Lung (tissue), 12 donors: Measurements from ENCODE around the gene CNGB1. TPM values are rescaled to one million over a fixed set of nuclear protein-coding genes. Genes with fewer than 3 reads are reported as not detected.
"Not testable (repeated sequence)": the region's sequence is repeated elsewhere in the genome, so short reads cannot be mapped to it uniquely, and the experiment has no call there.

Experiments used
- ATAC-seq: fragments of 200-7000 bp; cut with Tn5 transposase; one replicate; pipeline ENCODE4 v1.9.1; 2020; ENCODE audit warnings: moderate number of reproducible peaks; ENCODE audit not compliant: insufficient read depth, low FRiP score
- DNase-seq, 3 donors: peaks; one replicate each; pipeline ENCODE4 v3.0.0-alpha.2; 2013 to 2017
- H3K27ac ChIP-seq, 2 donors: one replicate each; pipeline ENCODE4 v1.5.1; 2013; ENCODE audit warnings: mild to moderate bottlenecking in 2 of 2, moderate library complexity in 2 of 2, control low read depth in 1 of 2, inconsistent platforms in 1 of 2, low read depth in 1 of 2, low read length in 1 of 2
- H3K27me3 ChIP-seq, 3 donors: one replicate each; pipeline ENCODE4 v1.5.1; 2013; ENCODE audit warnings: low read length in 2 of 3; ENCODE audit not compliant: control insufficient read depth in 3 of 3, insufficient read depth in 3 of 3
- H3K36me3 ChIP-seq, 4 donors: one replicate each; pipeline ENCODE4 v1.5.1; 2013; ENCODE audit warnings: low read length in 4 of 4, mild to moderate bottlenecking in 1 of 4, moderate library complexity in 1 of 4; ENCODE audit not compliant: control insufficient read depth in 4 of 4, insufficient read depth in 4 of 4
- H3K4me1 ChIP-seq, 5 donors: one replicate each; pipeline ENCODE4 v1.5.1; 2013; ENCODE audit warnings: low read length in 5 of 5, mild to moderate bottlenecking in 2 of 5, moderate library complexity in 1 of 5; ENCODE audit not compliant: control insufficient read depth in 5 of 5, insufficient read depth in 5 of 5
- H3K4me3 ChIP-seq: one replicate; pipeline ENCODE4 v1.5.1; 2013; ENCODE audit warnings: mild to moderate bottlenecking, control low read depth, moderate library complexity
- H3K9ac ChIP-seq, 2 donors: one replicate each; pipeline ENCODE4 v1.5.1; 2013; ENCODE audit warnings: low read length in 2 of 2, control low read depth in 1 of 2; ENCODE audit not compliant: insufficient read depth in 1 of 2
- H3K9me3 ChIP-seq, 4 donors: one replicate each; pipeline ENCODE4 v1.5.1; 2013; ENCODE audit warnings: low read length in 3 of 4, mild to moderate bottlenecking in 1 of 4, moderate library complexity in 1 of 4; ENCODE audit not compliant: control insufficient read depth in 4 of 4, insufficient read depth in 3 of 4
- CTCF ChIP-seq: IDR thresholded peaks from 2 replicates; pipeline ENCODE4 v1.5.1; 2012; ENCODE audit warnings: mild to moderate bottlenecking; ENCODE audit errors: control extremely low read depth, extremely low read depth
- WGBS, 2 donors: extraction: QIAGEN DNeasy Blood & Tissue Kit; methylation state at CpG; one replicate each; pipeline ENCODE4 v1.1.7; 2013; 5-methylcytosine and 5-hydroxymethylcytosine counted together
- polyA plus RNA-seq, 2 donors: library from polyadenylated mRNA; stranded (reverse); fragments of 200-250 nt; gene quantifications; one replicate each; pipeline ENCODE4 v1.2.1, GENCODE V29; 2013
- total RNA-seq, 2 donors: library from RNA; depleted of rRNA in 1 of 2; stranded (reverse); fragments of >200 nt in 1 of 2; gene quantifications; one replicate each; pipeline ENCODE4 v1.2.1, GENCODE V29; 2014 to 2021
- donor health status: control.
- donor health status: control.
- donor health status: Bipolar disorder and iron deficiency.
- donor health status: healthy.
- donor health status: DM: yes; HTN: yes; CAD: no.

CNGB1 gene
- total and polyA plus RNA-seq, 4 donors: 0.14 to 0.43 (median 0.19) TPM

GRCh38 chr16:57920880-57921229 is 50.1 kb downstream of the CNGB1 start:
- no peak overlapping the region for H3K9ac ChIP-seq
- no peak for DNase-seq
- no peaks in the 10 kb centered on the region for H3K4me1 ChIP-seq
- no peak for ATAC-seq
- peaks cover 0 to 2% (median 0%) of the 10 kb centered on the region in 4 donors for H3K9me3 ChIP-seq
- no peaks in the 10 kb centered on the region for H3K36me3 ChIP-seq
- no peak overlapping the region for H3K4me3 ChIP-seq
- no peaks in the 10 kb centered on the region for H3K27me3 ChIP-seq
- no peak for TF ChIP-seq CTCF
- 71 to 75% methylated on average over 2 of the region's 2 CpGs for WGBS, 2 donors
- no peak overlapping the region for H3K27ac ChIP-seq

- no peak for TF ChIP-seq CTCF
- 87 to 89% methylated on average over 14 of the region's 14 CpGs for WGBS, 2 donors
These were observed 50.6 kb downstream of the CNGB1 start for GRCh38 chr16:57920215-57920879.

GRCh38 chr16:57918994-57919393 is 51.9 kb downstream of the CNGB1 start:
- H3K4me3 ChIP-seq: no peak overlapping the region
- no peak overlapping the region for H3K27ac ChIP-seq
- no peaks in the 10 kb centered on the region for H3K4me1 ChIP-seq
- no peaks in the 10 kb centered on the region for H3K27me3 ChIP-seq
- no peak for ATAC-seq
- no peak overlapping the region for H3K9ac ChIP-seq
- no peak for DNase-seq
- no peaks in the 10 kb centered on the region for H3K36me3 ChIP-seq
- WGBS, 2 donors: 65 to 79% methylated on average over 6 of the region's 6 CpGs
- TF ChIP-seq CTCF: no peak
- H3K9me3 ChIP-seq: peaks cover 0 to 2% (median 0%) of the 10 kb centered on the region in 4 donors

More at GRCh38 chr16:57920215-57920879, 50.6 kb downstream of the CNGB1 start:
- no peaks in the 10 kb centered on the region for H3K27me3 ChIP-seq
- H3K9me3 ChIP-seq: peaks cover 0 to 2% (median 0%) of the 10 kb centered on the region in 4 donors
- no peak for ATAC-seq
- no peak overlapping the region for H3K4me3 ChIP-seq
- H3K4me1 ChIP-seq: no peaks in the 10 kb centered on the region
- H3K27ac ChIP-seq: no peak overlapping the region
- no peaks in the 10 kb centered on the region for H3K36me3 ChIP-seq
- H3K9ac ChIP-seq: no peak overlapping the region
- no peak for DNase-seq

GRCh38 chr16:57918444-57918843 is 52.5 kb downstream of the CNGB1 start:
- 87 to 90% methylated on average over 3 of the region's 3 CpGs for WGBS, 2 donors
- H3K9ac ChIP-seq: no peak overlapping the region
- no peak for ATAC-seq

GRCh38 chr16:57917929-57918328 is 53.0 kb downstream of the CNGB1 start:
- H3K9ac ChIP-seq, H3K27me3 ChIP-seq, ATAC-seq, H3K4me1 ChIP-seq, H3K4me3 ChIP-seq, DNase-seq, H3K27ac ChIP-seq, H3K36me3 ChIP-seq, H3K9me3 ChIP-seq: not testable (repeated sequence)

More at GRCh38 chr16:57918444-57918843, 52.5 kb downstream of the CNGB1 start:
- H3K27ac ChIP-seq: no peak overlapping the region
- DNase-seq: no peak
- no peaks in the 10 kb centered on the region for H3K4me1 ChIP-seq
- H3K4me3 ChIP-seq: no peak overlapping the region
- no peak for TF ChIP-seq CTCF
- no peaks in the 10 kb centered on the region for H3K36me3 ChIP-seq
- no peaks in the 10 kb centered on the region for H3K27me3 ChIP-seq
- peaks cover 0 to 2% (median 0%) of the 10 kb centered on the region in 4 donors for H3K9me3 ChIP-seq
